Thoracic aorta (tissue), 2 donors: ENCODE results near the gene UBXN6. TPM values are rescaled to one million over a fixed set of nuclear protein-coding genes. Genes with fewer than 3 reads are reported as not detected.

ENCODE experiments used
- ATAC-seq: fragments of 150-250 bp; one replicate; pipeline ENCODE4 v1.8.0; 2017; ENCODE audit warnings: low read depth; ENCODE audit not compliant: insufficient number of reproducible peaks, low FRiP score
- DNase-seq: peaks from one replicate; pipeline ENCODE4 v3.0.0-alpha.2; 2020; ENCODE audit warnings: low spot score
- H3K27ac ChIP-seq, 2 donors: fragments of 200-600 bp; sonication (generic); 1 replicate in 1 of 2; 2 replicates in 1 of 2; pipeline ENCODE4 v1.5.1; 2016; ENCODE audit warnings: mild to moderate bottlenecking in 2 of 2, moderate library complexity in 2 of 2
- H3K27me3 ChIP-seq: fragments of 200-600 bp; sonication (generic); replicated peaks from 2 replicates; pipeline ENCODE4 v1.6.0; 2016; ENCODE audit warnings: mild to moderate bottlenecking; ENCODE audit not compliant: insufficient read depth
- H3K36me3 ChIP-seq: fragments of 200-600 bp; sonication (generic); one replicate; pipeline ENCODE4 v1.5.1; 2016
- H3K4me1 ChIP-seq, 2 donors: fragments of 200-600 bp; sonication (generic); 1 replicate in 1 of 2; 2 replicates in 1 of 2; pipeline versions ENCODE4 v1.5.1 to v1.6.0; 2016; ENCODE audit warnings: low read depth in 2 of 2, mild to moderate bottlenecking in 1 of 2; ENCODE audit not compliant: control insufficient read depth in 1 of 2
- H3K4me3 ChIP-seq: fragments of 200-600 bp; sonication (generic); 2 replicates; pipeline ENCODE4 v1.5.1; 2016; ENCODE audit warnings: mild to moderate bottlenecking
- H3K9me3 ChIP-seq: fragments of 200-600 bp; sonication (generic); 2 replicates; pipeline ENCODE4 v1.5.1; 2016
- total RNA-seq, 2 donors: library from RNA; depleted of rRNA; stranded (reverse); fragments of >200 nt; gene quantifications; one replicate each; pipeline versions ENCODE4 v1.1.0 to v1.2.3, GENCODE V29; 2016
- TF ChIP-seq, protein P1 (sequence below): fragments of 200-600 bp; sonication (generic); IDR thresholded peaks from one replicate; pipeline ENCODE4 v1.5.1; 2019; ENCODE audit warnings: antibody characterized with exemption

UBXN6 gene
- total RNA-seq, 2 donors from 2014 or later = 51.1 to 68.5 TPM

GRCh38 chr19:4434391-4434790 is 23.2 kb downstream of the UBXN6 start:
- Histone ChIP-seq H3K9me3 (no peaks in the 10 kb centered on the region), H3K4me3 (no peak overlapping the region), H3K4me1 (no peaks in the 10 kb centered on the region), H3K27me3 (no peaks in the 10 kb centered on the region), H3K36me3 (no peaks in the 10 kb centered on the region), H3K27ac (no peak overlapping the region)
- DNase-seq = no peak
- ATAC-seq = no peak
- TF ChIP-seq, protein P1, sequence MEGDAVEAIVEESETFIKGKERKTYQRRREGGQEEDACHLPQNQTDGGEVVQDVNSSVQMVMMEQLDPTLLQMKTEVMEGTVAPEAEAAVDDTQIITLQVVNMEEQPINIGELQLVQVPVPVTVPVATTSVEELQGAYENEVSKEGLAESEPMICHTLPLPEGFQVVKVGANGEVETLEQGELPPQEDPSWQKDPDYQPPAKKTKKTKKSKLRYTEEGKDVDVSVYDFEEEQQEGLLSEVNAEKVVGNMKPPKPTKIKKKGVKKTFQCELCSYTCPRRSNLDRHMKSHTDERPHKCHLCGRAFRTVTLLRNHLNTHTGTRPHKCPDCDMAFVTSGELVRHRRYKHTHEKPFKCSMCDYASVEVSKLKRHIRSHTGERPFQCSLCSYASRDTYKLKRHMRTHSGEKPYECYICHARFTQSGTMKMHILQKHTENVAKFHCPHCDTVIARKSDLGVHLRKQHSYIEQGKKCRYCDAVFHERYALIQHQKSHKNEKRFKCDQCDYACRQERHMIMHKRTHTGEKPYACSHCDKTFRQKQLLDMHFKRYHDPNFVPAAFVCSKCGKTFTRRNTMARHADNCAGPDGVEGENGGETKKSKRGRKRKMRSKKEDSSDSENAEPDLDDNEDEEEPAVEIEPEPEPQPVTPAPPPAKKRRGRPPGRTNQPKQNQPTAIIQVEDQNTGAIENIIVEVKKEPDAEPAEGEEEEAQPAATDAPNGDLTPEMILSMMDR = no peak

DNA sequence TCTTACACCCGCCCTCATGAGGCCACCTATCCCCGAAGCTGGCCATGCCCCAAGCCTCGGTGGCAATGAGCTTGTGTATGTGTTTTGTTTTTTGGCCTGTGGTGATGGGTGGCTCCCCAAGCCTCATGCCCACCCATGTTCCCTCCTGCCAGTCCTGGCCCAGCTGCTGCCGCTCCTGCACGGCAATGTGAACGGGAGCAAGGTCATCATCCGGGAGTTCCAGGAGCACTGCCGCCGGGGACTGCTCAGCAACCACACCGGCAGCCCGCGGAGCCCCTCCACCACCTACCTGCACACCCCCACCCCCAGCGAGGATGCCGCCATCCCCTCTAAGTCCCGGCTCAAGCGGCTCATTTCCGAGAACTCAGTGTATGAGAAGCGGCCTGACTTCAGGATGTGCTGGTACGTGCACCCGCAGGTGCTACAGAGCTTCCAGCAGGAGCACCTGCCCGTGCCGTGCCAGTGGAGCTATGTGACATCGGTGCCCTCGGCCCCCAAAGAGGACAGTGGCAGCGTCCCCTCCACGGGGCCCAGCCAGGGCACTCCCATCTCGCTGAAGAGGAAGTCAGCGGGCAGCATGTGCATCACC is 24.6 kb downstream of the UBXN6 start:
- H3K4me3 ChIP-seq = no peak overlapping the region

DNA sequence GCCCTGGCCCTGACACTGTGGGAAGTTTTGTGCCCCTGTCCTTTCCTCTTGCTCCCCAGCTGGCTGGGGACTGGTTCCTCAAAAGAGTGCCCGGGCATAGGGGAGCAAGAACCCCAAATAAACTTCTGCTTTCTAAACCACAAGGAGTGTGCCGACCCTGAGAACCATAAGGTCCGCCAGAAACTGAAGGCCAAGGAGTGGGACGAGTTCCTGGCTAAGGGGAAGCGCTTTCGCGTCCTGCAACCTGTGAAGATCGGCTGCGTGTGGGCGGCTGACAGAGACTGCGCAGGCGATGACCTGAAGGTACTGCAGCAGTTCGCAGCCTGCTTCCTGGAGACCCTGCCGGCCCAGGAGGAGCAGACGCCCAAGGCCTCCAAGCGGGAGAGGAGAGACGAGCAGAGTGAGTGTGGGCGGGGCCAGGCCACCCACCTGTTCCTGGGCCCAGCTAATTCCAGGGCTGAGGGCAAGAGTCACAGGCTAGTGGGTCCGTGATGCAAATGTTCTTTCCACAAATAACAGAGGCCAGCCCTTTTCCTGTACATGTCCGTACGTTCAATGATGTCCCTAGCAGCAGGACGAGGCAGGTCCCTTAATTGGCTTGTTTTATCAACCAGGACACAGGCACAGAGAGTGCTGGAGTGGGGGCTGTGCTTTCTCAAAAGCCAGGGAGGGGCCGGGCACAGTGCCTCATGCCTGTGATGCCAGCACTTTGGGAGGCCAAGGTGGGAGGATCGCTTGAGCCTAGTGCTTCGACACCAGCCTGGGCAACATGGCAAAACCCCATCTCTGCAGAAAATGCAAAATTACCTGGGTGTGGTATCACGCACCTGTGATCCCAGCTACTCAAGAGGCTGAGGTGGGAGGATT is 25.6 kb downstream of the UBXN6 start:
- no peaks in the 10 kb centered on the region for H3K4me1 ChIP-seq
- no peaks in the 10 kb centered on the region for H3K9me3 ChIP-seq
- no peak for ATAC-seq
- TF ChIP-seq, protein P1 = no peak
- no peaks in the 10 kb centered on the region for H3K36me3 ChIP-seq
- H3K27ac ChIP-seq = no peak overlapping the region
- DNase-seq = no peak
- H3K27me3 ChIP-seq = no peaks in the 10 kb centered on the region
- no peak overlapping the region for H3K4me3 ChIP-seq

More for the DNA sequence above, 24.6 kb downstream of the UBXN6 start:
- Histone ChIP-seq H3K4me1 (no peaks in the 10 kb centered on the region), H3K27ac (no peak overlapping the region), H3K9me3 (no peaks in the 10 kb centered on the region), H3K36me3 (no peaks in the 10 kb centered on the region), H3K27me3 (no peaks in the 10 kb centered on the region)
- TF ChIP-seq, protein P1 = no peak
- no peak for ATAC-seq
- DNase-seq = no peak

DNA sequence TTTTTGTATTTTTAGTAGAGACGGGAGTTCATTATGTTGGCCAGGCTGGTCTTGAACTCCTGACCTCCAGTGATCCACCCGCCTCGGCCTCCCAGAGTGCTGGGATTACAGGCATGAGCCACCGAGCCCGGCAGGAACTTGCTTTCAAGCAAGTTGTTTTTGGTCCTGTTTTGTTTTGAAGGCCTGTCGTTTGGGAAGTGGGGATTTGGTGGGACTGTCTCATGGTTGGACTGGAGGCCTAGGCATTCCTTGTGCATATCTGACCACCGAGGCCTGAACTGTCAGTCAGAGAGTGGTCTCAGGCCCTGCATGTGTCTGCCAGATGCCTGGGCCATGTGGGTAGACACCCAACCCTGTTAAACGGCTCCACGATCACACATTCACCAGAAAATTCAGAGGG is 26.3 kb downstream of the UBXN6 start:
- ATAC-seq (no peak), DNase-seq (no peak)
- Histone ChIP-seq H3K36me3 (no peaks in the 10 kb centered on the region), H3K27me3 (no peaks in the 10 kb centered on the region), H3K4me3 (no peak overlapping the region), H3K4me1 (no peaks in the 10 kb centered on the region), H3K27ac (no peak overlapping the region), H3K9me3 (no peaks in the 10 kb centered on the region)
- TF ChIP-seq, protein P1 = no peak

- DNase-seq (no peak), ATAC-seq (no peak)
- Histone ChIP-seq H3K36me3 (no peaks in the 10 kb centered on the region), H3K4me3 (no peak overlapping the region), H3K9me3 (no peaks in the 10 kb centered on the region), H3K27me3 (no peaks in the 10 kb centered on the region), H3K4me1 (no peaks in the 10 kb centered on the region), H3K27ac (no peak overlapping the region)
- TF ChIP-seq, protein P1 = no peak
Observed at GRCh38 chr19:4430760-4431159, 26.8 kb downstream of the UBXN6 start.
